Osteoblast (primary cell): ENCODE measurements around the gene GSTP1. TPM values are rescaled to one million over a fixed set of nuclear protein-coding genes. Genes with fewer than 3 reads are reported as not detected.

ENCODE experiments used
- DNase-seq: peaks from one replicate; pipeline ENCODE4 v3.0.0; 2011; ENCODE audit warnings: low spot score, mixed read lengths; ENCODE audit not compliant: insufficient read length; ENCODE audit errors: missing footprints
- H2AFZ ChIP-seq: 2 replicates; pipeline ENCODE4 v1.6.0; 2011; ENCODE audit warnings: mild to moderate bottlenecking, low read length
- H3K27ac ChIP-seq: 2 replicates; pipeline ENCODE4 v1.5.1; 2011; ENCODE audit warnings: mild to moderate bottlenecking, low read depth, low read length, moderate library complexity
- H3K27me3 ChIP-seq: 2 replicates; pipeline ENCODE4 v1.6.0; 2012; ENCODE audit warnings: mild to moderate bottlenecking, control low read depth, inconsistent platforms, low read length, moderate library complexity; ENCODE audit not compliant: insufficient read depth
- H3K36me3 ChIP-seq: 2 replicates; pipeline ENCODE4 v1.5.1; 2011; ENCODE audit warnings: mild to moderate bottlenecking, low read length, control low read depth, moderate library complexity; ENCODE audit not compliant: insufficient read depth
- H3K4me1 ChIP-seq: 2 replicates; pipeline ENCODE4 v1.5.1; 2011; ENCODE audit warnings: mild to moderate bottlenecking, low read length, control low read depth, moderate library complexity; ENCODE audit not compliant: insufficient read depth
- H3K4me2 ChIP-seq: 2 replicates; pipeline ENCODE4 v1.6.0; 2011; ENCODE audit warnings: mild to moderate bottlenecking, low read length; ENCODE audit not compliant: insufficient read depth
- H3K4me3 ChIP-seq: fragments of 200-600 bp; sonication (generic); 3 replicates; pipeline ENCODE4 v1.5.1; 2012; ENCODE audit warnings: mild to moderate bottlenecking, low read length, inconsistent platforms; ENCODE audit not compliant: insufficient read depth
- H3K79me2 ChIP-seq: 2 replicates; pipeline ENCODE4 v1.6.0; 2012; ENCODE audit warnings: mild to moderate bottlenecking, low read length, control low read depth, inconsistent platforms; ENCODE audit not compliant: insufficient read depth
- H3K9me3 ChIP-seq: 2 replicates; pipeline ENCODE4 v1.5.1; 2011; ENCODE audit warnings: low read depth, low read length, control low read depth
- H4K20me1 ChIP-seq: 2 replicates; pipeline ENCODE4 v1.6.0; 2012; ENCODE audit warnings: mild to moderate bottlenecking, low read length, control low read depth; ENCODE audit not compliant: insufficient read depth
- CTCF ChIP-seq: IDR thresholded peaks from 2 replicates; pipeline ENCODE4 v1.5.1; 2011; ENCODE audit warnings: mild to moderate bottlenecking, low read depth, low read length, moderate library complexity; ENCODE audit errors: extremely low read depth
- small RNA-seq: library from RNA; depleted of rRNA; stranded (forward); fragments of <200 nt; gene quantifications from one replicate; pipeline ENCODE3, GENCODE V24; 2012
- total RNA-seq: library from RNA; depleted of rRNA; stranded (reverse); fragments of >200 nt; gene quantifications from 2 replicates; pipeline ENCODE4 v1.2.3, GENCODE V29; 2012

The GSTP1 gene
- total RNA-seq, 1 donor, result 465 TPM

GRCh38 chr11:67634366-67635230, 51.0 kb downstream of the GSTP1 start:
- Histone ChIP-seq H3K4me1 (peaks cover 5% of the 10 kb centered on the region), H3K79me2 (no peaks in the 10 kb centered on the region), H3K9me3 (no peaks in the 10 kb centered on the region), H4K20me1 (no peaks in the 10 kb centered on the region), H3K27ac (no peak overlapping the region), H3K36me3 (no peaks in the 10 kb centered on the region), H3K27me3 (no peaks in the 10 kb centered on the region), H3K4me2 (no peak overlapping the region), H3K4me3 (no peak overlapping the region), H2AFZ (no peak overlapping the region)
- no peak for TF ChIP-seq CTCF
- DNase-seq, result peak; percentile 75

- DNase-seq, result no peak
- no peaks in the 10 kb centered on the region for H3K9me3 ChIP-seq
- H3K79me2 ChIP-seq, result no peaks in the 10 kb centered on the region
- no peaks in the 10 kb centered on the region for H4K20me1 ChIP-seq
- no peak overlapping the region for H3K4me2 ChIP-seq
- H3K27me3 ChIP-seq, result no peaks in the 10 kb centered on the region
- no peak overlapping the region for H3K27ac ChIP-seq
- no peak overlapping the region for H3K4me3 ChIP-seq
- no peak overlapping the region for H2AFZ ChIP-seq
- TF ChIP-seq CTCF, result no peak
- H3K36me3 ChIP-seq, result no peaks in the 10 kb centered on the region
- peaks cover 5% of the 10 kb centered on the region for H3K4me1 ChIP-seq
Measured at GRCh38 chr11:67635231-67635521, 51.6 kb downstream of the GSTP1 start.

Small RNAs within 50 kb of the gene (small RNA-seq; reads per million reads assigned to genes)
- not detected for gene AP003385.3

Other genes with a start within 250 kb of the GSTP1 start
- 43.3 and 59.4 TPM in 2 replicates for gene POLD4, start 230.3 kb upstream of the GSTP1 start, total RNA-seq
- gene CLCF1, start 210.2 kb upstream of the GSTP1 start, total RNA-seq, result 6.2 and 6.9 TPM in 2 replicates
- 7.6 and 10.3 TPM in 2 replicates for gene RAD9A, start 191.8 kb upstream of the GSTP1 start, total RNA-seq
- gene PPP1CA, start 182.0 kb upstream of the GSTP1 start, total RNA-seq, result 161 and 169 TPM in 2 replicates
- not detected in 2 replicates for gene TBC1D10C, start 179.7 kb upstream of the GSTP1 start, total RNA-seq
- under 0.01 TPM in 2 replicates for gene CARNS1, start 168.1 kb upstream of the GSTP1 start, total RNA-seq
- gene RPS6KB2, start 155.3 kb upstream of the GSTP1 start, total RNA-seq, result 33.9 and 36.9 TPM in 2 replicates
- gene PTPRCAP, start 146.1 kb upstream of the GSTP1 start, total RNA-seq, result under 0.01 and 0.36 TPM in 2 replicates
- 137 and 140 TPM in 2 replicates for gene CORO1B, start 140.3 kb upstream of the GSTP1 start, total RNA-seq
- not detected in 2 replicates for gene GPR152, start 131.1 kb upstream of the GSTP1 start, total RNA-seq
- gene CABP4, start 128.5 kb upstream of the GSTP1 start, total RNA-seq, result not detected in 2 replicates
- gene TMEM134, start 114.6 kb upstream of the GSTP1 start, total RNA-seq, result 15.6 and 29.3 TPM in 2 replicates
- gene AIP, start 100.8 kb upstream of the GSTP1 start, total RNA-seq, result 64.2 and 71.3 TPM in 2 replicates
- gene PITPNM1, start 78.4 kb upstream of the GSTP1 start, total RNA-seq, result 13.3 and 14.1 TPM in 2 replicates
- gene CDK2AP2, start 75.7 kb upstream of the GSTP1 start, total RNA-seq, result 6.2 and 10.3 TPM in 2 replicates
- not detected in 2 replicates for gene CABP2, start 60.4 kb upstream of the GSTP1 start, total RNA-seq
- 146 and 158 TPM in 2 replicates for gene NDUFV1, start 23.1 kb downstream of the GSTP1 start, total RNA-seq
- 4.7 and 5.3 TPM in 2 replicates for gene NUDT8, start 46.1 kb downstream of the GSTP1 start, total RNA-seq
- gene TBX10, start 56.0 kb downstream of the GSTP1 start, total RNA-seq, result not detected in 2 replicates
- under 0.01 and 0.29 TPM in 2 replicates for gene ACY3, start 66.9 kb downstream of the GSTP1 start, total RNA-seq
- not detected in 2 replicates for gene ALDH3B2, start 90.8 kb downstream of the GSTP1 start, total RNA-seq